ENCODE measurements around the gene MYBPC2.

DNA sequence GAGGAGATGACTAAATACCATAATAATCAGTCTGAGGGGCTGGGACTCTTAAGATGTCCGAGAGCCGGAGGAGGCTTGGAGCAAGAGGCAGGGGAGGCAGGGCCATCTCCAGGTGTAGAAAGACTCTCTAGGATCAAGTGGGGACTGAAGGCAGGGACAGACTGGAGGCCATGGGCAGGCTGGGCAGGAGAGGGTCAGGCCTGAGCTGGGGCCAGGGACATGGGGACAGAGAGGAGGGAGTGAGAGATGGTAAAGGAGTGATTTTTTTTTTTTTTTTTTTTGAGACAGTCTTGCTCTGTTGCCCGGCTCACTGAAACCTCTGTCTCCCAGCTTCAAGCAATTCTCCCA is 76.1 kb downstream of the MYBPC2 start:
- no peak for TF ChIP-seq POLR2A (IDR thresholded peaks at IDR 0.05)
- TF ChIP-seq, protein P1, sequence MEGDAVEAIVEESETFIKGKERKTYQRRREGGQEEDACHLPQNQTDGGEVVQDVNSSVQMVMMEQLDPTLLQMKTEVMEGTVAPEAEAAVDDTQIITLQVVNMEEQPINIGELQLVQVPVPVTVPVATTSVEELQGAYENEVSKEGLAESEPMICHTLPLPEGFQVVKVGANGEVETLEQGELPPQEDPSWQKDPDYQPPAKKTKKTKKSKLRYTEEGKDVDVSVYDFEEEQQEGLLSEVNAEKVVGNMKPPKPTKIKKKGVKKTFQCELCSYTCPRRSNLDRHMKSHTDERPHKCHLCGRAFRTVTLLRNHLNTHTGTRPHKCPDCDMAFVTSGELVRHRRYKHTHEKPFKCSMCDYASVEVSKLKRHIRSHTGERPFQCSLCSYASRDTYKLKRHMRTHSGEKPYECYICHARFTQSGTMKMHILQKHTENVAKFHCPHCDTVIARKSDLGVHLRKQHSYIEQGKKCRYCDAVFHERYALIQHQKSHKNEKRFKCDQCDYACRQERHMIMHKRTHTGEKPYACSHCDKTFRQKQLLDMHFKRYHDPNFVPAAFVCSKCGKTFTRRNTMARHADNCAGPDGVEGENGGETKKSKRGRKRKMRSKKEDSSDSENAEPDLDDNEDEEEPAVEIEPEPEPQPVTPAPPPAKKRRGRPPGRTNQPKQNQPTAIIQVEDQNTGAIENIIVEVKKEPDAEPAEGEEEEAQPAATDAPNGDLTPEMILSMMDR (IDR thresholded peaks at IDR 0.05), result no peak

All from thyroid gland (tissue), 4 donors.